Hematopoietic multipotent progenitor cell treated with erythropoietin and hydrocortisone succinate and interleukin-3 and kit ligand, for 17 days (in vitro differentiated cells): ENCODE measurements around the gene IGSF9.
"Not testable (repeated sequence)": the region's sequence is repeated elsewhere in the genome, so short reads cannot be mapped to it uniquely, and the experiment has no call there.

Experiments
- DNase-seq: peaks from one replicate; pipeline ENCODE4 v3.0.0-alpha.2; 2015; ENCODE audit warnings: low spot score

The IGSF9 gene

GRCh38 chr1:159920202-159920601, 25.2 kb downstream of the IGSF9 start:
- no peak for DNase-seq

DNA sequence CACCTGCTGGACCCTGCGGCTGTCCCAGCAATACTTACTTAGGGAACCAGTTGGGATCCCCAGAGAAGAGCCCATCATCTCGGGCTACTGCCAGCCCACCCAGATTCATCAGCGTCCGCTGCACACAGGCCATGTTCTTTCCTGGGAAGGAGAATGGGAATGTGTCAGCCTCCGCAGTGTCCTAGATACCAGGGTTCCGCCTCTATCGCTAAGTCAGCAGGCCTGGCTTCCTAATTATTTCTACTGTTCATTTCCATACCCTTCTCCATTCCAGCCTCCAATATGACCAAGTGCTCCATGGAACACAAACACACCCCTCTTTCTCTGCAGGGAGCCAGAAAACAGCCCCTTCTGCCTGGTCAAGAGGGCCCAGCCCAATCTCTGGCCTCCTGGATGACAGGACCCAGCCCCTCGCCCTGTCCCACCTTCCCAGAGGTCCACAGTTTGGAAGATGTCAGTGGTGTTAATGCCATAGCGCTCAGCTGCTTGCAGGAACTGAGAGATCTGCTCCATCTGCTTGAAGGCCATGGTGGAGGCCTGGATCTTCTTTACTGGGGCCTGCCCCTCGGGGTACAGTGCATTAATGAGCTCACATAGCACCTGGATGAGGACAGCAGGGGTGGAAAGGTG, 26.1 kb downstream of the IGSF9 start:
- no peak for DNase-seq

DNA sequence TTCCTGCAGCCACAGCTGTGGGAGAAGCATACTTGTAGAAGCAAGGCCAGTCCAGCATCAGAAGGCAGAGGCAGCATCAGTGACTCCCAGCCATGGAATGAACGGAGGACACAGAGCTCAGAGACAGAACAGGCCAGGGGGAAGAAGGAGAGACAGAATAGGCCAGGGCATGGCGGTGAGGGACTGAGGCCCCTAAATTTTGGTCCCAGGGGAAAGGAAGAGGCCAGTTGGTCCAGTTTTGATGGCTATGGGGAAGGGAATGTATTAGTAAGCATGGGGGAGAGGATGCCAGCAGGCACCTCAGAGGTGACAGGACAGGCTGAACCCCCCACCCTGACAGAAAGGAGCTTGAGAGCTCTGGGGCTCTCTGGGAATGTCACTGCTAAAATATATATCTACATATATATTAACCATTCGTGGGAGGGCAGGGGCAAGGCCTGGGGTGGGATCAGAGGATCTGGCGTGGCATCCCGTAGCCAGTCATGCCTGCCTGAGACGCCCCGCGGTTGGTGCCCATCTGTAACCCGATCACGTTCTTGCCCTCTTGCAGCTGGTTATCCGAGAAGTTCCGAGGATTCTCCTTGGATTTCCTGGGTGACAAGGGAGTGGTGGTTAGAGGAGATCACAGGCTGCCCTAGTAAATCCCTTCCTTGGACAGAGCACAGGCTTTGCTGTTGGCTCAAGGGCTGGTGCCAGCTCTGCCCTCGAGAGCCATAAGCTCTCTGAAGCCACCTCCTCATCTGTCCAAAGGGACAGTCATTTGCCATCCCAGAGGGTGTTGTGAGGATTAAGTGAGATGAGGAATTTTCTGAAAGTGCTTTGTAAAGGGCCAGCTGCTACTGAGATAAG, 26.8 kb downstream of the IGSF9 start:
- DNase-seq = no peak

DNA sequence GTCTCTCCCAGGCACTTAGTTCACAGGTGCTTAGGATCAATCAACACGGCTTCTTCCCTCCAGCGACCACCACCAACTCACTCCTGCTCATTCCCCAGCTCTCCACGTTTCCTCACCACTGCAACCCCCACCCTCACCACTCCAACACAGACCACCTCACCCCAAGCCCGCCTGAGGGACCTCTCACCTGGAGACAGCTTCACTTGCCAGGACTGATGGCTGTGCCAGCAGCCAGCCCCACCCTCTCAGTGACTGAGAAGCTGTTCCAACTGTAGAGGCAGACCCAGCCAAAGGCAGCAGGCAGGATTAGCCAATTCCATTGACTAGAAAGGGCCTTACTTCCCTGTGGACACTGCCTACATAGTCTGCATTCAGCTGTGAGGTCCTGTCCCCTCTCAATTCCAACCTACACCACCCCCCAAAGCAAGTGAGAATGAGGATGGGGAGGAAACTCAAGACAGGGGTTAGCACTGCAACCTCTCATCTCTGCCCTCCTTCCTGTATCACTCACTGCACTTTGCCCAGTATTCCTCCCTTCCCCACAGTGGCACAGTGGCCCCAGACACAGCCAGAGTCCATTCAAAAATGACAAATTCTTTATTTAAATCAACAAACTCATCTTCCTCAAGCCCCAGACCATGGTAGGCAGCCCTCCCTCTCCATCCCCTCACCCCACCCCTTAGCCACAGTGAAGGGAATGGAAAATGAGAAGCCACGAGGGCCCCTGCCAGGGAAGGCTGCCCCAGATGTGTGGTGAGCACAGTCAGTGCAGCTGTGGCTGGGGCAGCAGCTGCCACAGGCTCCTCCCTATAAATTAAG, 27.7 kb downstream of the IGSF9 start:
- DNase-seq = no peak

DNA sequence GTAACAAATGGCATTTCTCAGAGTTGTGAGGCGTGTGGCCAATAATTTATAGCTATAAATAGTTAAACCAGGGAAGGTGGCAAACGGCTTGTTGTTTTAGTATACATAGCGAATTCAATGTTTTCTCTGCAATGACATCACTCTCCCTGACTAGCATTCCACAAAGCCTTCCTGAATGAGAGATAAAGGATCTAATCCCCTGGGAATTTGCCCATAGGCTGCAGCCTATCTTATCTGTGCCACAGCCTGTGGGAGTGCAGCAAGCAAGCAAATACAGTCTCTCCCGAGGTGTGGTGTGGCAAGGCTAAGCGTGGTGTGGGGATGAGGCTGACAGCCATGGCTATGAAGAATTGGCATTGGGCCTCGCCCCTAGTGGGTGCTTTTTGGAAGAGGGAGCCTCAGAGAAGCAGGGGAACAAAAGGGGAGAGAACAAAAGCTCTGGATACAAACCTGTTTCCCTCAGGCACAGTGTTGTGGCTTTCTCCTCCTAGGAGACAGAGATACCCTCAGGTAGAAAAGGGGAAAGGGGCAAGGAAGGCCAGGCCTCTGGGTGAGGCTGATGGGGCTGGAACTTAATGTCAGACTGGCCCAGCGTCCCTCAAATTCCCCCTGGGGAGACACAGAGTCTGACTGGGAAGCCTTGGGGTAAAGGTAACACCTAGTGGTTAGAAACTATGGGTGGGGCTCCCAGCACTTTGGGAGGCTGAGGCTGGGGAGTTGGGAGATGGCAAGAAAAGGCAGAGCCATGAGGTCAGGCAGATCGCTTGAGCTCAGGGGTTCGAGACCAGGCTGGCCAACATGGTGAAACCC, 29.0 kb downstream of the IGSF9 start:
- DNase-seq = no peak

DNA sequence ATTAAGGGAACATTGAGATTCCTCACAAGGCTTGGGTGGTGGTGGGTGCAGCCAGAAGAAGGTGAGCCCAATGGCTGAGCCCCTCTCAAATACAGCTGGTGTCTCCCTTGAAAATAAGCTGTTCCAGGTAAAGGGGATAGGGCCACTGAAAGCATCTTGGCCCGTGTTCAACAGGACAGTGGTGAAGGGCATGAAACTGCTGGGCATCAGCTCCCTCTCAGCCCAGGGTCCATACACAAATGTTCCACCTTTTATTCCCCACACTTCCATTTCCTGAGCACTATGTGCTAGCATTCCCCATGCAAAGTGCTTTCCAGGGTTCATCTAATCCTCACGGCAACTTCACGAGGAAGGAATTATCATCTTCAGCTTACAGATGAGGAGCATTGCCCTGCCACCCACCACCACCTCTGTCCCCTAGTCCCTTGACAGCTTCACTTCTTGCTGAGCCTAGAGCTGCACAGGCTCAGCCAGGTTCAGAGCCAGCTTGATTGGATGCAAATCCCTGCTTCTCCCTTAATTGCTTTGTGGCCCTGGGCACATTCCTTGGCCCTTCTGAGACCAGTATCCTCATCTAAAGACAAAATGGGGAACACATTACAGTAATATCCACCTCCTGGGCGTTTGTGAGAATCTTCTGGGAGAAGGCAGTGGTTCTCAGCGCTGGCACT, 29.7 kb downstream of the IGSF9 start:
- no peak for DNase-seq

GRCh38 chr1:159914252-159915018, 31.0 kb downstream of the IGSF9 start:
- no peak for DNase-seq

GRCh38 chr1:159913451-159914192, 31.8 kb downstream of the IGSF9 start:
- DNase-seq = no peak

GRCh38 chr1:159911326-159912070, 33.9 kb downstream of the IGSF9 start:
- DNase-seq = peak; percentile 29

DNA sequence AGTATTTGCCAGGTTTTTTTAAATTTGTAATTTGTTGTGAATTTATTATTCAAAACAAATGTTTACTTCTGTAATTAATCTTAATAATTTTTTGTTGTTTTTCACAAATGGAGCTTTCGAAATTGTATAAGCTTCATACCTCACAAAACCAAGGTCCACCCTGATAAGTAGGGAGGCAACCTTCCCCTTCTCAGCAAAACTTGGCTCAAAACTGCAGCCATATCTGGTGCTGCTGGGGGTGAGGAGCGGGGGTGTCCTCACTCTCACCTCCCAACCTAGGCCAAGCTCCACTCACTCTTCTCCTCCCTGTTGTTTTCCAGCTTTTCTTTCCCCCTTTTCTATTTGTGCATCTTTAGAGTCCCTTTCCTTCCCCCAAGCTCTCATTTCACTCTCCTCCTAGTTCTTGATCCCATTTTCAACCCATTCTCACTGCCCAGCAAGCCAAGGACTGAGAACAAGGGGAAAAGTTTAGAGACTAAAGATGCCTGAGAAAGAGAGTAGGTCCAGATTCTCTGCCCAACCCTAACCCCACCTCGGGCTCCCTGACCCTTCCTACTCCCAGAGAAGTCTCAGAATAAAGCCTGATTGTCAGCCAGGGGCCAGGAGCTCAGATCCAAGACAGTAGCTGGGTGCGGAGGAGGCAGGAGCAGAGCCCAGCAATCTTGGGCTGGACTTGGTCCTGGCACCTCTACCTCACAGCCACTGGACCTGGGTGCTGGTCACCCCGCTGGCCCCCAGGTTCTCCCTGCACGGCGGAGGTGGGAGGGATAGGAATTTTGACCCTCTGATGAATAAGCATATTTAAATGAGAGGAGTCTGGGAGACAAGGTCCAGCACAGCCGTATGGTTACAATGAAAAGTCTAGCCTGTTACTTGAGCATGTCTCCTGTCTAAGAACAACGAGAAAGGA, 37.1 kb downstream of the IGSF9 start:
- peak; percentile 54 for DNase-seq

DNA sequence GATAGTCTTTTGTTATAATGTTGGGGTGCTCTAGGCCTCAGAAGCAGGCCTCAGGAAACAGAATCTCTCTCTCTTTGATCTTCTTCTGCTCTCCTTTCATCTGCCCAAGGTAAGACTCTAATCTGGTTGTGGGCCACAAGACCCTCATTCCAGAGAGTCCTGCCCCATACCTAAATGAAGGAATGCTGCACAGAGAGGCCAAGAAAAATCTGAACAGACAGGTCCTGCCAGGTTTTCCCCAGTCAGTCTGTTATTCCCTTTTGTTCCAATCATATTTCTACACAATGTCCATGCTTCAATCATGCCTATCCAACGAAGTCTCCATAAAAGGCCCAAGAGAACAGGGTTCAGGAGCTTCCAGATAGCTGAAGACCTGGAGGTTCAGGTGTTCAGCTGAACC, 38.5 kb downstream of the IGSF9 start:
- DNase-seq = no peak

GRCh38 chr1:159904036-159904435, 41.4 kb downstream of the IGSF9 start:
- DNase-seq = not testable (repeated sequence)

DNA sequence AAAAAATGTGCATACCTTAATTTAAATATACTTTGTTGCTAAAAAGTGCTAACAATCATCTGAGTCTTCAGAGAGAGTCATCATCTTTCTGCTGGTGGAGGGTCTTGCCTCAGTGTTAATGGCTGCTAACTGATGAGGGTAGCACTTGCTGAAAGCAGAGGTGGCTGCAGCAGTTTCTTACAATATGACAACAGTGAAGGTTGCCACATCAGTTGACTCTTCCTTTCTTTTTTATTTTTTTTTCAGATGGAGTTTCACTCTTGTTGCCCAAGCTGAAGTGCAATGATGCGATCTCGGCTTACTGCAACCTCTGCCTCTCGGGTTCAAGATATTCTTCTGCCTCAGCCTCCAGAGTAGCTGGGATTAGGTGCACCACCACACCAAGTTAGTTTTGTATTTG, 42.9 kb downstream of the IGSF9 start:
- DNase-seq = no peak

DNA sequence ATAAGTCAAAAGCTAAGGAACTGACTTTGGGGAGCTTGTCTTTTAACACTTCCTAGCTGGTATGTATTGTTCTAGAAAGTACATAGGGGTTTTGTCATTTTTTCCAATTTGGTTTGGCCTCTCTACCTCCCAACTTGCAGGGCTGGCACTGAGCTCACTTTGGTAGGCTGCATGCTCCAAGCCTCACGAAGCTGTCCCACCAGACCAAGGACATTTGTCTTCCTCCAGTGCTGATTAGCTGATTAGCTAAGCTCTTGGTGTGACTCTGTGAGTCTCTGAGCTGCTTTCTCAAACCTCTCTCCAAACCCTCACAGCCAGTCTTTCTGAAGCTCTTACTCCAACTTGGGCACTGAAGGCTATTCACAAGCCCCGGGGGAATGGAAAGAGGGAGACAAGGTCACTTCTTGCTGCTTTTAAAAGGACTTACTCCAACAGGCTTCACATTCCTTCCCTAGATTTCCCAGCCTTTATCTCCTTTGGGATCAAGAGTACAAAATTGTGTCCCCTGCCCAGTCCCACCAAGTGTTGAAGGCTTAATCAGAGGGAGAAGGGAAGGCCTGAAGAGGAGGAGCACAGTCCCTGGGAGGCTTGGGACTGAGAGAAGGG, 44.6 kb downstream of the IGSF9 start:
- DNase-seq = no peak

DNA sequence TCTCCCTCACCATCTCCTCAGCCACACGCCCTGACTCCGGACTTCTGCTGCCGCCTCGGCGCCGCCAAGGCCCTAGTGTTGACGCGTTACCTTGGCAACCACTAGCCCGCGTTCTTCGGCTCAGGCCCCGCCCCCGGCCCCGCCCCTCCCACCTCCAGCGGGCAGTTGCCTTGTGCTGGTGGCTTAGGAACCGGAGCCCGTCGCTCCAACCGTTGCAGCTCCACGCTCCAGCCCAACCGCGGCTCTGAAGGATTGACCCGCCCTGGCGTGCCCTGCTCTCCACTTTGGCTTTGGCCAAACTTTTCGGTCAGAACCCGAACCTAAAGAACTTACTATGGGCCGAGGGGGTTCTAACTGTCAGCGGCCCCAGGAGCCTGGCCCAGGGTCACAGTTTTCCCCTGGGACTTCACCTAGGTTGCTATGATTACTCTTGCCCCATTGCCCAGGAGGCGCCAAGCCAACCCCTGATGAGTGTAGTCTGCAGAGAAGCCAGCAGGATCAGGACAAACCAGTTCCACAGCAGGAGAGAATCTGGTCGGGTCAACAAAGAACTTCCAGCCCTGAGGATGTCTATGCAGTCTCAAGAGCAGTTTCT, 45.2 kb downstream of the IGSF9 start, which contains the start of gene CFAP45:
TSS of gene CFAP45 (minus strand) at position 80 of the 595 bp plus-strand sequence. CDS start at position 13, 67 bp downstream.
- DNase-seq = peak; percentile 65

DNA sequence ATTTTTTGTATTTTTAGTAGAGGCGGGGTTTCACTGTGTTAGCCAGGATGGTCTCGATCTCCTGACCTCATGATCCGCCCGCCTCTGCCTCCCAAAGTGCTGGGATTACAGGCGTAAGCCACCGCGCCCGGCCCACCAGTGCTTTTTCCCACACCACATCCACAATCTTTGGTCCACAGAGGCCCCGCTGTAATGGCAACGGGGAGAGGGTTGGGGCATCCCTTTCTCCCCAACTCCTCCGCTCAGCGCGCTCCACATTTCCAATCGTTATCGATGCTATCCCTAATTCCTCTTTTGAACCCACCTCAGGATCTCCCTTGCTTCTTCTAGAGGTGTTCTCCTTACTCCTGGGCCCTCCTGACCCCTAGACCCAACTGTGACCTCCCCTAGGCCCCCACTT, 45.8 kb downstream of the IGSF9 start:
- DNase-seq = not testable (repeated sequence)

DNA sequence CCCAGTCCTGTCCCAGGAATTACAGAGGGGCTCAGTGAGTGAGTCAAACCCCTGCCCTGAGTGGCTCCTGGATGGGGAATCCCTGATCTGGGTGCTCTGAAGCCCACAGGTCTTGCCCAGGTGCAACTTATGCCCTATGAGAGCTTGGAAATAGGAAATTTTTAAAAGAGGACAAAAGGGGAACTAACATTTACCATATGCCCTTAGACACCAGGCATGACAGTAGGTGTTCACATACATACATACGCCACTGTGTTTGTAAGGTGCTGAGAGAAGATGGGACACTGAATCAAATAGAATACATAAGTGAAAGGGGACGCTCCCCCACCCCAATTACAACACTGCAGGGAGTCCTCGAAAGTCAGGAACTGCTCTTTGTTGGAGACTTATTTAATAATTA, 46.9 kb downstream of the IGSF9 start:
- DNase-seq = no peak
